ENCODE data around the gene ALCAM.

Gene ALCAM

GRCh38 chr3:105444725-105445124 is 78.0 kb downstream of the ALCAM start:
- H3K27ac ChIP-seq: no peak overlapping the region
- ChIA-PET POLR2A (ENCODE audit: low non-redundant PET) (no interaction called here), CTCF (no interaction called here)
- peak; percentile 15 for DNase-seq (ENCODE audit: low spot score)
- TF ChIP-seq CTCF (conservative IDR thresholded peaks at IDR 0.05; ENCODE audit: low read depth): no peak

- ChIA-PET CTCF (no interaction called here), POLR2A (ENCODE audit: low non-redundant PET) (no interaction called here)
- H3K27ac ChIP-seq: no peak overlapping the region
- no peak for TF ChIP-seq CTCF (conservative IDR thresholded peaks at IDR 0.05; ENCODE audit: low read depth)
- DNase-seq (ENCODE audit: low spot score): no peak
Observed at GRCh38 chr3:105448338-105448982, 81.8 kb downstream of the ALCAM start.

GRCh38 chr3:105449414-105449813 is 82.7 kb downstream of the ALCAM start:
- H3K27ac ChIP-seq: no peak overlapping the region
- CTCF ChIA-PET: no interaction called here
- POLR2A ChIA-PET (ENCODE audit: low non-redundant PET): no interaction called here
- no peak for TF ChIP-seq CTCF (conservative IDR thresholded peaks at IDR 0.05; ENCODE audit: low read depth)
- no peak for DNase-seq (ENCODE audit: low spot score)

GRCh38 chr3:105456017-105456416 is 89.3 kb downstream of the ALCAM start:
- H3K27ac ChIP-seq: no peak overlapping the region
- no peak for TF ChIP-seq CTCF (conservative IDR thresholded peaks at IDR 0.05; ENCODE audit: low read depth)
- DNase-seq (ENCODE audit: low spot score): no peak
- ChIA-PET POLR2A (ENCODE audit: low non-redundant PET) (no interaction called here), CTCF (interaction anchor here (0.5 kb wide), 1 partner anchor 36 kb away, joined by 5 read pairs; no protein-coding TSS in a partner anchor)

GRCh38 chr3:105458518-105459215 is 92.0 kb downstream of the ALCAM start:
- POLR2A ChIA-PET (ENCODE audit: low non-redundant PET): no interaction called here
- TF ChIP-seq CTCF (conservative IDR thresholded peaks at IDR 0.05; ENCODE audit: low read depth): no peak
- H3K27ac ChIP-seq: no peak overlapping the region
- CTCF ChIA-PET: no interaction called here
- DNase-seq (ENCODE audit: low spot score): no peak

- no peak for TF ChIP-seq CTCF (conservative IDR thresholded peaks at IDR 0.05; ENCODE audit: low read depth)
- ChIA-PET CTCF (no interaction called here), POLR2A (ENCODE audit: low non-redundant PET) (no interaction called here)
- no peak for DNase-seq (ENCODE audit: low spot score)
- H3K27ac ChIP-seq: no peak overlapping the region
Observed at GRCh38 chr3:105459566-105460290, 93.0 kb downstream of the ALCAM start.

Data from RWPE1 (cell line).